Germinal center (tissue), 1 donor: Measurements from ENCODE around the gene SLC4A5.
"Not testable (repeated sequence)": the region's sequence is repeated elsewhere in the genome, so short reads cannot be mapped to it uniquely, and the experiment has no call there.

Source experiments
- DNase-seq: peaks from one replicate; pipeline ENCODE4 v3.0.0; 2012; ENCODE audit warnings: mixed read lengths, low spot score

Gene SLC4A5

DNA sequence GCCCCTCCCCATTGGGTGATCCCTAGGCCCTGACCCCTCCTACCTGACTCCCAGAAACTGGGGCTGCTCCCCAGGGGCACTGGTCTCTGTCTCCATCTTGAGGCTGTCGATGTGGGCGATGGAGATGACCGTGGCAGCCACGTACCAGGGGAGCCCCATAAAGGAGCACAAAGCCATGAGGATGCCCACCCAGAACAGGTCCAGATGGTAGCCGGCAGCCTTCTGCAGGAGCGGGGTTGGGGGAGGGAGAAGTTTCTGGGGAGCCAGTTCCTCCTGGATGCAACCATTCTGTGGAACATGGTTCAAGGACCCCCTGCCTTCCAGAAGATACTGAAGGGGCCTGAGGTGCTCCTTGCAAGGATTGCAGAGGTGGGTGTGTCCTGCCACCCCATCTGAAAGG lies 110.8 kb downstream of the SLC4A5 start:
- no peak for DNase-seq

- not testable (repeated sequence) for DNase-seq
These were observed 113.4 kb downstream of the SLC4A5 start for GRCh38 chr2:74229865-74230264.

GRCh38 chr2:74228772-74229171 lies 114.4 kb downstream of the SLC4A5 start:
- no peak for DNase-seq

- no peak for DNase-seq
These were observed 115.6 kb downstream of the SLC4A5 start for GRCh38 chr2:74227646-74228045.

GRCh38 chr2:74226648-74227213 lies 116.5 kb downstream of the SLC4A5 start:
- no peak for DNase-seq

DNA sequence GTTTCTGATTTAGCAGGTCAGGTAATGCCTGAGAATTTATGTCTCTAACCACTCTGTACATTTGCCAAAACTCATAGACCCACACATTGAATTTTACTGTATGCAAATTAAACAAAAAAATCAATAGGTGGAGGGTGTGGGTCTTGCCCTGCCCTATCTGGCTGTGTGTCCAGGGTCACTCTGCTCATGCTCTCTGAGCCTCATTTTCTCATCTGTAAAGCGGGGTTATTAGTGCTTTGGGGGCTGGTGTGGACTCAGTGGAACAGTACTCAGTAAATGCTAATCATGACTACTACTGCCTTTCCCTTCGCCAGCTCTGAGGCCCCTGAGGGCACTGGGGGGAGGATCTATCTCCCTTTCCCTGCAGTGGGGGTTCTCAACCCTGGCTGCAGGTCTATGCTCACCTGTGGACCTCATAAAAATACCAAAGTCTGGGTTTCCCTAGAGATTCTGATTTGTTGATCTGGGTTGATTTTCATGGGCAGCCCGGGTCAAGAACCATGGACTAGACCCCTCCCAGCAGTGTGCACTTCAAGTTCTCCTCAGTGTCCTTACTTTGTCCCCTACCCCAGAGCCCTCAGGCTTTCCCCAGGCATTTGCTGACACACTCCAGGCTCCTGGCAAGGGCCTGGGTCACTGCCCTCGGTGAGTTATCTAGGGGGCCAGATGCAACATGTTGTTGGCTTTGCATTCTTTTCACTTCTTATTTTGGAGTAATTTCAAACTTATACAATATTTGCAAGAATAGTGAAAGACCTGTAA lies 117.3 kb downstream of the SLC4A5 start:
- no peak for DNase-seq

GRCh38 chr2:74223941-74224770 lies 119.1 kb downstream of the SLC4A5 start:
- DNase-seq: no peak

- no peak for DNase-seq
These were observed 120.9 kb downstream of the SLC4A5 start for GRCh38 chr2:74222300-74222650.

GRCh38 chr2:74221604-74222299 lies 121.5 kb downstream of the SLC4A5 start:
- no peak for DNase-seq

DNA sequence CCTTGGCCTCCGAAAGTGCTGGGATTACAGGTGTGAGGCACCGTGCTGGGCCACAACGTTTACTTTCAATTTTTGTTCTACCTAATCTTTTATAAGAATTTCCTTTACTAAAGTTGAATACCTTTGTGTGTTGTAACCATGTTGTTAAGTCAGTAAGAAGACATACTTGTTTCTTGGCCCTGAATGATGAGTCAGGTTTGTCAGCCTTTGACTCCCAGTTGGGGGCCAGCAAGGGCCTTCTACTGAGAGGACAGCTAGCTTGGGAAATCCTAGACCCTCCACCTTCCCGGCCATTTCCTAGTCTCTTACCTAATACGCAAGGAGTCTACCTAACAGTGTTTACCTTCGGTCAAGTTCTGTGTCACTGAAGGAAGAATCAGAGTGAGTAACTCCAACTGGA lies 122.1 kb downstream of the SLC4A5 start:
- DNase-seq: no peak

GRCh38 chr2:74219846-74220486 lies 123.2 kb downstream of the SLC4A5 start:
- DNase-seq: no peak

DNA sequence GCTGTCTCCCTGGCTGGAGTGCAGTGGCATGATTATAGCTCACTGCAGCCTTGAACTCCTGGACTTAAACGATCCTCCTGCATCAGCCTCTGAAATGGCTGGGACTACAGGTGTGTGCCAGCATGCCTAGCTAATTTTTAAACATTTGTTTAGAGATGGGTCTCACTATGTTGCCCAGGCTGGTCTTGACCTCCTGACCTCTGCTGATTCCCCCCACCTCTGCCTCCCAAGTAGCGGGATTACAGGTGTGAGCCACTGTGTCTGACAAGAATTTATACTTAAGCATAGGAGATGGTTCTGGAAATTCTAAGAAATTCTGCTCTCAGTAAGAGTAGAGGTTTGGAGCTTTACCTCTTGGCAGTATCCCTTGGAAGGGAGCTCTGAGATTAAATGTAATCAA lies 126.6 kb downstream of the SLC4A5 start:
- DNase-seq: no peak

- not testable (repeated sequence) for DNase-seq
These were observed 127.4 kb downstream of the SLC4A5 start for GRCh38 chr2:74215771-74216170.

DNA sequence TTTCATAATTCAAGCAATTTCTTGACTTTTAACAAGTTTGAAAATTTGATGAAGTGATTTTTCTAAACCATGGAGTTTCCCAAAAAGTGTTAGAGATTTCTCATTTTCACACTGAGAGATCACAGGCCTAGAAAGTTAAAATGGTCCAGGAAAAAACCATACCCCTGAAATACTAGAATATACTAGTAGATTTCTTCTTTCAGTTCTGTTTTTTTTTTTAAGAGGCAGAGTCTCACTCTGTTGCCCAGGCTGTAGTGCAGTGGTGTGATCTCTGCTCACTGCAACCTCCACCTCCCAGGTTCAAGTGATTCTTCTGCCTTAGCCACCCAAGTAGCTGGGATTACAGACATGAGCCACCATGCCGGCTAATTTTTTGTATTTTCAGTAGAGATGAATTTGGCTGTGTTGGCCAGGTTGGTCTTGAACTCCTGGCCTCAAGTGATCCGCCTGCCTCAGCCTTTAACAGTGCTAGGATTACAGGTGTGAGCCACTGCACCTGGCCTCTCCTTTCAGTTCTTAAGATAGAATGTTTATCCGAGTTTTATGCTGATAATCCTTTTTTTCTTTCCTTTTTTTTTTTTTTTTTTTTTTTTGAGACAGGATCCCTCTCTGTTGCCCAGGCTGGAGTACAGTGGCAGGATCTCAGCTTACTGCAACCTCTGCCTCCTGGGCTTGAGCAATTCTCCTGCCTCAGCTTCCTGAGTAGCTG lies 130.4 kb downstream of the SLC4A5 start:
- no peak for DNase-seq

- no peak for DNase-seq
These were observed 137.0 kb downstream of the SLC4A5 start for GRCh38 chr2:74206180-74206688.

DNA sequence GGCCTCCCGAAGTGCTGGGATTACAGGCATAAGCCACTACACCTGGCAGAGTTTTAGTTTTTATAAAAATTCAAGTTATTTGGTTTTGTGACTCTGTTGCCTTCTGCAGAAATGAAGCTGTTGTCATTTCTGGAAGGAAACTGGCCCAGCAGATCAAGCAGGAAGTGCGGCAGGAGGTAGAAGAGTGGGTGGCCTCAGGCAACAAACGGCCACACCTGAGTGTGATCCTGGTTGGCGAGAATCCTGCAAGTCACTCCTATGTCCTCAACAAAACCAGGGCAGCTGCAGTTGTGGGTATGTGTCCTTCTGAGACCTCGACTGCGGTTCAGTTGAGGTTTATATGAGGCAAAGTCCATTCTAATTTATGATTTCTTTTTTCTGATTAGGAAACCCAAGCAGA lies 137.6 kb downstream of the SLC4A5 start:
- no peak for DNase-seq

DNA sequence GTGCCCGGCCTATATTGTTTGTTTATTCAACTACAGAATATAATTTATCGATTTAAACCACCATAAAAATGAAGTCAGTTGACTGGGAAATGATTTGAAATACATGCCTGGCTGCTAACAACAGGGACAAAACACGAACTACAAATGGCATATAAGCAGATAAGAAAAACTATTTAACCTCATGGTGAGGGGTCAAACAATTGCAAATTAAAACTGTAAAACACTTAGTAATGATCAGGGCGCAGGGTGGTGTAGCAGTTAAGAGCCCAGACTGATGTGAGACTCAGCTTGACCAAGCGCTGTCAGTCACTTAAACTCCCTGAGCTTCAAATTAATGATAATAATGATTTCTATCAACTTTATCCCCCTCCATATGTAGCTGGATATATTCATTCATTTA lies 138.1 kb downstream of the SLC4A5 start:
- DNase-seq: no peak

- no peak for DNase-seq
These were observed 138.8 kb downstream of the SLC4A5 start for GRCh38 chr2:74204436-74204835.

DNA sequence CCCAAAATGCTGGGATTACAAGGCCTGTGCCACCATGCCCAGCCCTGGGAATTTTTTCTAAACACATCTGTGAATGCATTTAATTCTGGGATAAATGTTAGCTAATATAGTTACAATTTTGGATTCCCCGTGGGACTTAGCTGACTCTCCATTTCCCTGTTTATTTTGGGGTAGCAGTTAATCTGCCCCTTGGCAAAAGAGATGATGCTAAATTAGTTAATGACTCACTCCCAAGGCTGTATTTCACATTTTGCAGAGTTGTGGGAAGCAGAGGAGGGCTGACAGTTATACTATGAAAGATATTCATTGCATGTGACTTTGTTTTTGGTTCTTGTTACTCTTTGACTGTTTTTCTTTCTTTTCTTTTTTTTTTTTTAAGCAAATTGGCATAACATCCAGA lies 141.6 kb downstream of the SLC4A5 start:
- no peak for DNase-seq

DNA sequence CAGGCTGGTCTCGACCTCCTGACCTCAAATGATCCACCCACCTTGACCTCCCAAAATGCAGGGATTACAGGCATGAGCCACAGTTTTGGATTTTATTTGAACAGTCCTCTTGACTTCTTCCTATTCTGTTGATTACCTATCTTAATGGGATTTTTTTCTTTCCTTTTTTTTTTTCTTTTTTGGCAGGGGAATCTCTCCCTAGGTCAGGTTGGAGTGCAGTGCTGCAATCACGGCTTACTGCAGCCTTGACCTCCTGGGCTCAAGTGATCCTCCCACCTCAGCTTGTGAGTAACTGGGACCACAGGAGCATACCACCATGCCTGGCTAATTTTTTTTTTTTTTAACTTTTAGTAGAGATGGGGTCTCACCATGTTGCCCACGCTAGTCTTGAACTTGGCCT lies 142.0 kb downstream of the SLC4A5 start:
- DNase-seq: no peak

GRCh38 chr2:74199871-74200305 lies 143.3 kb downstream of the SLC4A5 start:
- DNase-seq: no peak
